BE2C (cell line): ENCODE data around the gene ASPRV1.

Experiments used
- DNase-seq: peaks from one replicate; pipeline ENCODE4 v3.0.0-alpha.2; 2020
- H3K27me3 ChIP-seq: fragments of 250-450 bp; sonication (Bioruptor Pico); 2 replicates; pipeline ENCODE4 v1.5.1; 2020; ENCODE audit warnings: mild to moderate bottlenecking
- H3K36me3 ChIP-seq: fragments of 250-450 bp; sonication (Bioruptor Pico); 2 replicates; pipeline ENCODE4 v1.5.1; 2020; ENCODE audit warnings: mild to moderate bottlenecking
- H3K4me1 ChIP-seq: fragments of 250-450 bp; sonication (Bioruptor Pico); 2 replicates; pipeline ENCODE4 v1.5.1; 2020
- H3K4me3 ChIP-seq: 2 replicates; pipeline ENCODE4 v1.5.1; 2011; ENCODE audit warnings: low read depth, low read length
- H3K9me3 ChIP-seq: fragments of 250-450 bp; sonication (Bioruptor Pico); 2 replicates; pipeline ENCODE4 v1.5.1; 2020
- TF ChIP-seq, protein P1 (sequence below): IDR thresholded peaks from 2 replicates; pipeline ENCODE4 v1.5.1; 2012; ENCODE audit warnings: mild to moderate bottlenecking, low read depth, low read length

Gene ASPRV1

DNA sequence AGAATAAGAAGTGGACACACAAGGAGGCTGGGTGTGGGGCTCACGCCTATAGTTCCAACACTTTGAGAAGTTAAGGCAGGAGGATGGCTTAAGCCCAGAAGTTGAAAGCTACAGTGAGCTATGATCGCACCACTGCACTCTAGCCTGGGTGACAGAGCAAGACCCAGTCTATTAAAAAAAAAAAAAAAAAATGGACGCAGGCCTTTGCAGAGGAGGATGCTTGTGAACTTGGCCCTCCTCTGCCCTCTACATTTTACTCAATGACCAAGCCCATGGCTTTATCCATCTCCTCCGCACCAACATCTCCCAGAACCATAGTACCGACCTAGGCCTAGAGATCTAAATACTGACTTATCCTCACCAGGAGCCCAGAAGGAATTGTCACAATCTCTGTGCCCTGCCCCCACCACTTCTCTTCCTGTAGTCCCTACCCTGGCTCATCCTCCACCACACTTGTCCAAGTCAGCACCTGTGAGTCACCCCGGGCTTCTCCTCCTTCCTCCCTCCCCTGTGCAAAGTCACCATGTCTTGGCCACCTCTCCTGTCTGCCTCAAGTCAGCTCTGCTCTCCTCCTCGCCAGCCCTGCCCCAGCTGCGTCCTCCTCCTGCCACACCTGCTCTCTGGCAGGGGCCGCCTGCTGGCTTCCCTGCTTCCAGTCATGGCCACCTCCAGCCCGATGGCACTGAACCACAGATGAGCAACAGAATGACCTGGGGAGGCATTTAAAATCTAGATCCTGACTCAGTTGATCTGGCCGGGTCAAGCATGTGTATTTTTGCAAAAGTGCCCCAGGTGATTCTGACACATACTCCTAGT, 35.8 kb upstream of the ASPRV1 start:
- no peak for DNase-seq
- H3K36me3 ChIP-seq = no peaks in the 10 kb centered on the region
- no peaks in the 10 kb centered on the region for H3K27me3 ChIP-seq
- H3K4me1 ChIP-seq = no peaks in the 10 kb centered on the region
- no peak overlapping the region for H3K4me3 ChIP-seq
- TF ChIP-seq, protein P1, sequence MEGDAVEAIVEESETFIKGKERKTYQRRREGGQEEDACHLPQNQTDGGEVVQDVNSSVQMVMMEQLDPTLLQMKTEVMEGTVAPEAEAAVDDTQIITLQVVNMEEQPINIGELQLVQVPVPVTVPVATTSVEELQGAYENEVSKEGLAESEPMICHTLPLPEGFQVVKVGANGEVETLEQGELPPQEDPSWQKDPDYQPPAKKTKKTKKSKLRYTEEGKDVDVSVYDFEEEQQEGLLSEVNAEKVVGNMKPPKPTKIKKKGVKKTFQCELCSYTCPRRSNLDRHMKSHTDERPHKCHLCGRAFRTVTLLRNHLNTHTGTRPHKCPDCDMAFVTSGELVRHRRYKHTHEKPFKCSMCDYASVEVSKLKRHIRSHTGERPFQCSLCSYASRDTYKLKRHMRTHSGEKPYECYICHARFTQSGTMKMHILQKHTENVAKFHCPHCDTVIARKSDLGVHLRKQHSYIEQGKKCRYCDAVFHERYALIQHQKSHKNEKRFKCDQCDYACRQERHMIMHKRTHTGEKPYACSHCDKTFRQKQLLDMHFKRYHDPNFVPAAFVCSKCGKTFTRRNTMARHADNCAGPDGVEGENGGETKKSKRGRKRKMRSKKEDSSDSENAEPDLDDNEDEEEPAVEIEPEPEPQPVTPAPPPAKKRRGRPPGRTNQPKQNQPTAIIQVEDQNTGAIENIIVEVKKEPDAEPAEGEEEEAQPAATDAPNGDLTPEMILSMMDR = no peak
- no peaks in the 10 kb centered on the region for H3K9me3 ChIP-seq

DNA sequence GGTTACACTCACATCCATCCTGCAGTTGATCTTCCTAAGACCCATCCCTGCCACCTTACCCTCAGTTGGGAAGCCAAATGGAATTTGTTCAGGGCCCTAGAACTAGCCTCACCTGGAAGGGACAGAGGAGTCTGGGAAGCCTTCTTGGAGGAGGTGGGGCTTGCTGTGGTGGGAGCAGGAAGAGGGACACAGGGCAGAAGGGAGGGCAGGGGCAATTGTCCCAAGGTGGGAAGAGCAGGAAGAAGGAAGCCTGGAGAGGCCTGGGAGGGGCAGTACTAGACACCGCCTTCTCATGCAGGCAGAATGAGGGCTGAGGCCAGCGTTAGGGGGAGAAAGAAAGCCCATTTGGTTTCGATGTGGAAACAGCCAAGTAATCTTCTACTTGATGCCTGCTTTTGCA, 34.1 kb upstream of the ASPRV1 start:
- no peaks in the 10 kb centered on the region for H3K27me3 ChIP-seq
- H3K4me1 ChIP-seq = no peaks in the 10 kb centered on the region
- TF ChIP-seq, protein P1 = no peak
- no peak overlapping the region for H3K4me3 ChIP-seq
- DNase-seq = no peak
- no peaks in the 10 kb centered on the region for H3K9me3 ChIP-seq
- no peaks in the 10 kb centered on the region for H3K36me3 ChIP-seq

DNA sequence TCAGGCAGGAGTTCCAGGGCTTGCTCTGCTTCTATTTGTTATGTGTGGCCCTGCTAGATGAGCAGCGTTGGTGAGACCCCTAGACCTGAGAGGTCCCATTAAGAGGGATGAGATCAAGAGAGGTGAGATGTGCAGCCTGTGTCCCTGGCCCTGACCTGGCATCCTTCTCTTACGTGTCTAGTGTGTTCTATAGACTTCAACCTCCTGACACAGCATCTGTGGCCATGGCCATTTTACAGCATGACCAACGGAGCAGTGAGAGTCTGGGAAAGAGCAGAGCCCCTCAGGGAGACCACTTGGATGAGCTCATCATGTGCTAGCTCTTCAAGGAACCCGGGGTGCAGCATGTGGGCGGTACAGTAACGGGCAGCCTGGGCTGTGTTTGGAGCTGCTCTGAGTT, 32.7 kb upstream of the ASPRV1 start:
- TF ChIP-seq, protein P1 = no peak
- H3K27me3 ChIP-seq = no peaks in the 10 kb centered on the region
- no peak for DNase-seq
- H3K9me3 ChIP-seq = no peaks in the 10 kb centered on the region
- H3K36me3 ChIP-seq = no peaks in the 10 kb centered on the region
- no peaks in the 10 kb centered on the region for H3K4me1 ChIP-seq
- no peak overlapping the region for H3K4me3 ChIP-seq

DNA sequence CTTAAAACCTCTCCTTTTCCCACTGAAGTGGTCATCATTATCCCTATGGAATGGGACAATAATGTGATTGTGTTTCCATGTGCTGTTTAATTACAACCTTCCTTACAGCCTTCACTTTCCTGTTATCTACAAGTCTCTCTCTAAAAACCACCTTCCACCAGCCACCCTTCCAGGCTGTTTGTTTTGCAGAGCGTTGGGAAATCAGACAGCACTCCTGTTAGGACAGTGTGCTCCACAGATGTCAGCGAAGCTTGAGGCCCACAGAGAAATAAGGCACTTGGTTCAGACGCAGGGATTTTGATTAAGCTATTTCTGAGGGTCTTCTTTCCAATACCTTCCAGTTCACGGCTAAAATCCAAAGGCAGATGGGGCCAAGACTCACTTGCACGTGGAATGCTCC, 32.3 kb upstream of the ASPRV1 start:
- TF ChIP-seq, protein P1 = no peak
- Histone ChIP-seq H3K4me3 (no peak overlapping the region), H3K4me1 (no peaks in the 10 kb centered on the region), H3K27me3 (no peaks in the 10 kb centered on the region), H3K36me3 (no peaks in the 10 kb centered on the region), H3K9me3 (no peaks in the 10 kb centered on the region)
- no peak for DNase-seq

DNA sequence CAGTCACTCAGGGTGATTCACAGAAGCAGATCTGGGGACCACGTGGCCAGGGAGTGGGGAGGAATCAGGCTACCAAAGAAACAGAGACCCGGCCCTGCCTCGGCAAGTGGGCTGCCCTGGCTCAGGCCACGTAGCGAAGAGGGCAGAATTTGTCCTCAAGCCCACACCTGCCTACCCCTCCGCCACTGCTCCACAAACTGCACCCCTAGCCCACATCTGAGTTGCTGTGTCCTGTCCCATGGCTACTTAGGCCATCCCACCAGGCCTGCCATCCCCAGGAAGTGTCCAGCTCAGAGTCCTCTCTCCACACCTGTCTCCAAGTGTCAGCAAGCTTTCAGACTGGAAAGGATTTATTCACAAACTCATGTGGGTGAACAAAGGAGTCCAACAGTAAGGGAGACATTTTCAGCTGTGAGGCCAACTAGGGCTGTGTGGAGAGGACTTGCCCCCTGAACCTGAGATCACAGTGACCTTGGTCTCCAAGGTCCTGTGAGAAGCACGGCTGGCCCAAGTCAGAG, 31.7 kb upstream of the ASPRV1 start:
- Histone ChIP-seq H3K9me3 (no peaks in the 10 kb centered on the region), H3K27me3 (no peaks in the 10 kb centered on the region), H3K4me3 (no peak overlapping the region), H3K4me1 (no peaks in the 10 kb centered on the region), H3K36me3 (no peaks in the 10 kb centered on the region)
- DNase-seq = no peak
- TF ChIP-seq, protein P1 = no peak

DNA sequence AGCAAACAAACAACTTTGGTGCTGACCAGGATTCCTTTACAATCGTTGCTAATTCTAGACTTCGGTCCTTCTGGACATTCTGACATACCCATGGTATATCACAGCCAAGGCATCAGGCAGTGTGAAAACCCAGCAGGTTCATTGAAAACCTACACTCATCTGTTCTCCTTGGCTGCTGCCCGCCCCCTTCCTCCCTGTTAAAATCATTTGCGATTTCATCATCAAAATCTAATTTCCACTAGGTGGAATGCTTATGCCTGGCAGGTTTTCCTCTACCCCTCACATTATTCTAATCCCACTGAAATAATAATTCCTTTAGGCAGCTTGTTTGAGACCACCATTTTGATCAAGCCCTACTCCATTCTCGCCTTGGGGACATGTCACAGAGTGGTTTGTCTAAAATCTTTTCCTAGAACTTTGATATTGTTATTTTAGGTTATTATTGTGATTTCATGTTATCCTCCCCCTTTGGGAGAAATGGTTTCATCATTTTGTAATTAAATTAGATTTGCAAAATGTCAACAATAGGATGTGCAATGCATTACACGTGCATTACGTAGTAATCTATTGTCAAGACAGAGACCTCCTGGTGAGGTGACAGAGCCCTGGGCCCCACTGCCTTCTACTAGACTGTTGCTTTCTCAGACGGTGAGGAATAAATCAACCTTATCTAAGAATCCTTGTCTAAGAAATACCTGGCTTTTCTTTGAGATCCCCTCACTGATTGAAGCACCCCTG, 31.0 kb upstream of the ASPRV1 start:
- TF ChIP-seq, protein P1 = no peak
- Histone ChIP-seq H3K4me3 (no peak overlapping the region), H3K4me1 (no peaks in the 10 kb centered on the region), H3K27me3 (no peaks in the 10 kb centered on the region), H3K9me3 (no peaks in the 10 kb centered on the region), H3K36me3 (no peaks in the 10 kb centered on the region)
- no peak for DNase-seq
